ENCODE data around the gene EZR.

Gene EZR

DNA sequence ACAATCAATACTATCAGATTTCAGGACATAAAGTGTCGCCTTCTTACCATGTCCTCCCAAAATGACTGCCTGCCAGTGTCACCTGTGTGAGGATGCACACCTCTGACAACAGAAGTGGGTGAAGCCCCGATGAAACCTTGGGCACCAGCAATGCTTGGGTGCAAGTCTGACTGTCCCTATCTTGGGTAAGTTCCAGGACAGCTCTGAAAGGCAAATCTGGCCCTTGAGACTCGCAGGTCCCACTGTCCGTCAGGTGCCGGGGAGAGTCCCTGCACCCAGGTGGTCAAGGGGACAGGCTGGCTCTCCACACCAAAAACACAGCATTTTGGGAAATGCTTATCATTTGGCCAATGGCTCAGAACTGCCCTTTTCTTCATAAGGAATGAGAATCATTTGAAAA, 43.3 kb downstream of the EZR start:
- no peak for DNase-seq (ENCODE audit: low spot score)

DNA sequence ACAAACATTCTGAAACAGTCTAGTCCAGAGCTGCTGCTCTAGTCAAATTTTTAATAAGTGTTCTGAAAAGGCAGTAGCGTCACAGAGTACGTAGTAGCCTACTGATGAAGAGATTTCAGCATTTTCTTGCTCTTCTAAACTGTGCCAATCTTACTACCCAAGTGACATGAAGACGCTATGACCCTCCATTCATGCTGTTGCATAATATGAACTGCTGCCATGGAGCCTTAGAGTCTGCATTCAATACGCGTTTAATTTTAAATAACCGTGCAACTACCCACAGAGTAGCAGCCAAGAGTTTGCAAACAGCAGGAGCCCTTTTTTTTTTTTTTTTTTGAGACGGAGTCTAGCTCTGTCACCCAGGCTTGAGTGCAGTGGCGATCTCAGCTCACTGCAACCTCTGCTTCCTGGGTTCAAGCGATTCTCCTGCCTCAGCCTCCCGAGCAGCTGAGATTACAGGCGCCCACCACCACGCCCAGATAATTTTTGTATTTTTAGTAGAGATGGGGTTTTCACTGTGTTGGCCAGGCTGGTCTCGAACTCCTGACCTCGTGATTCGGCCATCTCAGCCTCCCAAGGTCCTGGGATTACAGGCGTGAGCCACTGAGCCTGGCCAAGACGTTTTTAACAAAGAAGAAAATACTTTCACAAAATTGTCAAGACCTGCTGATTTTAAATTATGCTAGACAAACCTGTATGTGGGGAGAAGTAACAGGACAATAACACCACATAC, 44.3 kb downstream of the EZR start:
- no peak for DNase-seq (ENCODE audit: low spot score)

DNA sequence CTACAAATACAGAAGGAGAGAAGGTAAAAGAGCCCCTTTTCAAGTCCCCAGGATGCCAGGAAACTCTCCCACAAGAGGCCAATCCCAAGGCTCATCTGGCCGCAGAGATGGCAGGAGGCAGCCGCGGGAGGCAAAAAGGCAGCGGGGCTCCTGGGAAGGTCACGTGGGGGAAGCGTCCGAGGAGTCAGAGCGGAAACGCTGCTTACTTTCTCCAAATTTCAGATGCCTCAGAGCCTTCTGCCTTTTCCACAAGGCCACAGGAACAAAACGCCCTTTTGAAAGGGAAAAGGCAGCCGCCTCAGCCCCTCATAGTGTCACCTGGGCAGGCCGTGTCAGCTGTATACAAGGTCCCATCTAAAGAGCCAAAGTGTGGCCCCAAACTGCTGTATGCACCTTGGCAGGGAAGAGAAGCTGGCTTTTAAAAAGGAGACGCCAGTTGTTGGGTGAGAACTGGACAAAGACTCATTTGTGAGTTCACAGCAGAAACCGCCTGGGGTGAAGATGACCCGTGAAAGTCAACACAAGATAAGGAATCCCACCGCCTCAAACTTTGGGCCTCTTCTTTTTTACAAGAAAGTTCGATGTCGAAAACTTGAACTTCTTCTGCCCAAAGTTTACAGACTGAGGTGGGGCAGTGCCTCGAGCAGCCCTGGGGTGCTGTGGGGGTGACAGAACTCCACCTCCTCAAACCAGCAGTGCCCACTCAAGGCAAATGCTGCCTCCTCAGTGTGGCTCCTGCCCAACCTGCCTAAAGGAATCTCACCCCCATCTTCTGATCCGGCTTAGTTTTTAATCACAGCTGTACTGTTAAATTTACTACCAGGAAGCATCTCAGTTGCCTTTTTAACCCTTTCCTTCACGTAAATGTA, 45.4 kb downstream of the EZR start:
- DNase-seq (ENCODE audit: low spot score): no peak

DNA sequence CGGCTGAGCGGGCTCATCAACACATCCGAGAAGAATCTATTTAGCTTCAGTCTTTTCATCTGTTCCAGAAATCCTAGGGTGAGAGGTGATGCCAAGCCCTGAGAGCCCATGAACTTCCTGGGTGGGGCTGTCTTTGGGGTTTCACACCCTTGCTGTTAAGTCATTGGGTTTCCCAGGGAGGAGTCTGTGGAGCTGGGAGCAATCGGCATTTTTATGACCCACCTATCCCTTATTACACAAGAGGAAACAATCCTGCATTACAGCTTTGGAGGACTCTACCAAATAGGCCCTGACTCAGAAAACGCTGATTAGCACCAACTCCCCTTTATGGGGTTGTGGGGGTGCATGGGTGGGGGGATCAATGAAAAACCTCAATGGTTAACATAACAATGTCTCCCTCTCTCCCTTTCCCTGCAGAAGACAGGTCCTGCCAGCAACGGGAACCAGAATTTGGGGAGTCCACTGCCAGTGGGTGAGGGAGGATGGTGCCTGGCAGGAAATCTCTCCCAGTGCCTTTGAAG, 46.3 kb downstream of the EZR start:
- no peak for DNase-seq (ENCODE audit: low spot score)

GRCh38 chr6:158772172-158772571, 47.0 kb downstream of the EZR start:
- DNase-seq (ENCODE audit: low spot score): no peak

DNA sequence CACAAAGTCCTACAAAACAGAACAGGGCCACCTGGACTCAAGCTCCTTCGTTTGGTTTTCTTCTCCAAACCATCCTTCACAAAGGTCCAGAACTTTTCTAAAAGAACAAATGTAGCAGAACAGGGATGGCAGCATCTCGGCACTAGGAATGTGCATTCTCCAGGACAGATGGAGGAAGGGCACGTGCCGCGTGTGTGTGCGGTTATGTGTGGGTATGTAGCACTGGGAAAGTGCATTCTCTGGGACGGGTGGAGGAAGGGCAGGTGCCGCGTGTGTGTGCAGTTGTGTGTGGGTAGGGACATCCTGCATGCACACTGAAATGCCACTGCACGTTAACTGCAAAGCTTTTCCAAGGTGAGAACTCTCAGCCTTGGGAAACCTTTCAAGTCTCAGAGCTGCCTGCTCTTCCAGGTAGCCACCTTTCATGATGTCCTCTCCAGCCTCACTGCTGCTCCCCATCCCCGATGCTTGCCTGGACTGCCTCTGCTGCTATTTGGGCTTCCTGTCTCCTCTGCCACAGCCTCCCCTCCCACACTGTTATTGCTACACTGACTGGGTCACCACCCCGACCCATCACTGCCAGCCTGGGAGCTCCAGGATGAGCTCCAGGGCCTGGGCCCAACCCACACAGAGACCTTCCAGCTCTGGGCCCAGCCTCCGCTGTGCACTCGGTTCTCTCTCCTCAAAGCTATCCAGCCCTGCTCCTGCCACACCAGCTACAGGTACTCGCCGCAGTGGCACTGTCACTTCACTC, 47.6 kb downstream of the EZR start:
- DNase-seq (ENCODE audit: low spot score): no peak

- no peak for DNase-seq (ENCODE audit: low spot score)
These were observed 48.4 kb downstream of the EZR start for GRCh38 chr6:158770533-158771330.

DNA sequence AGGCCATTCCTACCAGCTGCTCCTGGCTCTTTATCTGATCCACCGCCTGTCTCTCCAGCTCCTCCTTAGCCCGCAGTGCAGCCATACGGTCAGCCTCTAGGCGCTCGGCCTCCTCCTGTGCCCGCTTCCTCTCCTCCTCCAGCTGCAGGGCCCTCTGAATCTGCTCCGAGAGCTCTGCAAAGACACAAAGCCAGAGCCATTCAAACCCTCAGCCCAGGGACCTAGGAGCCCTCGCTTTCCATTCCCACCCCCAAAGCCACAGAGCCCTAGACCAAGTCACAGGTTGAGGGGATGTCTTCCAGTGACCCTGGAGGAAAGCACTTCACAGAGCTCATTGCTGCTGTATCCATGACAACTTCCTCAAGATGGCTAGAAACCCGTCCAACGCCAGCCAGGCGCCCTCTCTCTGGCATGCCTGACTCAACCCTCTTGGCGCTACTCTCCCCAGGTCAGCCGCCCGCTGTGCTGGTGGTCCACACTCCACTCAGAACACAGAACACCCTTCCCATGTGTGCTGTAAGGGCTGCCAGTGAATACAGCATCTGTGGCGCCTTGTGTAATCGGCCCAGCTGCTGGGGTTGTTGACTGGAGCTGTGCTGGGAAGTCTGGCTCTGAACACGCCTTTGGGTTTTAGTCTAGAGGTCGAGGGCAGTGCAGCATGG, 49.3 kb downstream of the EZR start:
- DNase-seq (ENCODE audit: low spot score): no peak

- DNase-seq (ENCODE audit: low spot score): no peak
These were observed 49.9 kb downstream of the EZR start for GRCh38 chr6:158769234-158769770.

DNA sequence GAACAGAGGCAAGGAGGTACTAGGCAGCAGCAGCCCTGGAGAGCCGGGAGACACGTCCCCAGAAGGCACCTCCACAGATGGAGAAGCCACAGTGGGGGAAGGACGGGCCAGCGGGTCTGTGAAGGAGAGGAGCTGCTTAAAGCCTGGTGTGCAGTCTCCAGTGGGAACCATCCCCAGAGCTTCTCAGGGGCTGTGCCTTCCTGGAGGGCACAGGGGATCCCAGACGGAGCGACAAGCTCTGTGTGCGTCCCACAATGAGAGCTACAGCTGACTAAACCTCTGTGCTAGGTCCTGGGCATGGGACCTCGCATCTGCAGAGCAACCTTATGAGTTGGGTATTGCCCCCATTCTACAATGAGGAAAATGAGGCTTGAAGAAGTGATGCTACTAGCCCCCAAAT, 50.7 kb downstream of the EZR start:
- DNase-seq (ENCODE audit: low spot score): no peak

GRCh38 chr6:158767709-158768108, 51.5 kb downstream of the EZR start:
- no peak for DNase-seq (ENCODE audit: low spot score)

GRCh38 chr6:158766621-158767455, 52.3 kb downstream of the EZR start:
- DNase-seq (ENCODE audit: low spot score): no peak

GRCh38 chr6:158765499-158766068, 53.6 kb downstream of the EZR start:
- no peak for DNase-seq (ENCODE audit: low spot score)

DNA sequence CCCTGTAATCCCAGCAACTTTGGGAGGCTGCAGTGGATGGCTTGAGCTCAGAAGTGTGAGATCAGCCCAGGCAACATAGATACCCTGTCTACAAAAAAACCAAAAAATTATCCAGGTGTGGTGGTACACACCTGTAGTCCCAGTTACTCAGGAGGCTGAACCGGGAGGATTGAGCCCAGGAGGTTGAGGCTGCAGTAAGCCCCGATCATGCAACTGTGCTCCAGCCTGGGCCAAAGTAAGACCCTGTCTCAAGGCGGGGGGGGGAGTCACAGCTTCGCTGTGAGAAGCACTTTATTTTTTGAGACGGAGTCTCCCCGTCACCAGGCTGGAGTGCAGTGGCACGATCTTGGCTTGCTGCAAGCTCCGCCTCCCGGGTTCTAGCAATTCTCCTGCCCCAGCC, 54.2 kb downstream of the EZR start:
- DNase-seq (ENCODE audit: low spot score): no peak

DNA sequence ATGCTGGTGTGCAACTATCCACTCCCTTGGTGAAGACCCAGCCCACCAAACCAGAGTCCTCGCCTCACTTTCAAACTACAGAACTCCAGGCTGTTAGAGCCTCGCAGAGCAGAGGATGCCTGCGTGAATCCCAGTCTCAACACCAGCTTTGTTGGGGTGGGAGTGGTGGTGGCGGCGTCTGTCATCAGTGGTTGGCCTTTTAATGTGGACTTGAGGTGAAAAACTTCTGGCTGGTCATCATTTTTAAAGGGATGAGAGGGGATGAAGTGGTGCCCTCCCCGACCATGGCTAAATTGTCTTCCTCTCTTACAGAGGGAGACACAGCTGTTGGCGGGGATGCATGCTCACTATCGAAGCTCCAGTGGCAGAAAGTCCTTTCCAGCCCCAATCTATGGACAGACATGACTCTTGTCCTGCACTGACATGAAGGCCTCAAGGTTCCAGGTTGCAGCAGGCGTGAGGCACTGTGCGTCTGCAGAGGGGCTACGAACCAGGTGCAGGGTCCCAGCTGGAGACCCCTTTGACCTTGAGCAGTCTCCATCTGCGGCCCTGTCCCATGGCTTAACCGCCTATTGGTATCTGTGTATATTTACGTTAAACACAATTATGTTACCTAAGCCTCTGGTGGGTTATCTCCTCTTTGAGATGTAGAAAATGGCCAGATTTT, 54.9 kb downstream of the EZR start:
- no peak for DNase-seq (ENCODE audit: low spot score)

DNA sequence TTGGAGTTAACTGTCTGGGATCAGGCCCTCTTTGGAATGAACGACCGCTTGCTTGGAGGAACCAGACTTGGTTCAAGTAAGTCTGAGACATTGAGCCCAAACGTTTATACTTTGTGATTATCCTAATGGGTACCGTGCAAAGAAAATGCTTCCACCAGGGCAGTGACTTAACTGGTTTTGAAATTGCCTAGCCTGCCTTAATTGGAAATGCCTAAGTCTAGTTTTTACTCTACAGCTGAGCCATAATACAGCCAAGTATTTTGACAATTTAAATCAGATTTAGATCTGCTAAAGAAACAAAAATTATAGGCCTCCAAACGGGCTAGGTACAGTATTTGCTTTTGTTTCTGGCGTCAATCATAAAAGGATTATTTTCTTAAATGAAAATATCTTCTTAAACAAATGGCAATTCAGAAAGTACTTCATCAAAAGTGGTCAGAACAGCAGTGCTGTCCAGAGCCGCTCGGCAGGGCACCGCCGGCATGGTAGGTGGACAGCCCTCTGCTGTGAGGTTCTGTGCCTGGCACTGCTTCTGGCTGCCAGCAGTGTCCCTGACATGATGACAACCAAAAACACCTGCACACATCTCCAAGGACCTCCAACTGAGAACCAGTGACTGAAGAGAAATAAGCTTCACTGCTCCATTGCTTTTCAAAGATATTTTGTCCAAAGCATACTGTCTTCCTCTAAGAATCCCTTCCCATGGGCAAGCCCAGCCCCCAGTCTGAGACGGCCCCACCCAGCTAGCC, 55.6 kb downstream of the EZR start:
- no peak for DNase-seq (ENCODE audit: low spot score)

- DNase-seq (ENCODE audit: low spot score): no peak
These were observed 56.3 kb downstream of the EZR start for GRCh38 chr6:158762787-158763433.

GRCh38 chr6:158761746-158762145, 57.4 kb downstream of the EZR start:
- DNase-seq (ENCODE audit: low spot score): no peak

Measured in CD4-positive, alpha-beta T cell treated with Interleukin-15 for 4 hours (primary cell).